NCI-H446 (cell line): Measurements from ENCODE around the gene RNF182.
"Not testable (repeated sequence)": the region's sequence is repeated elsewhere in the genome, so short reads cannot be mapped to it uniquely, and the experiment has no call there.

Source experiments
- DNase-seq, 2 experiments: peaks; one replicate each; lab custom pipeline; 2025; lab: John Stamatoyannopoulos, UW

RNF182 gene, protein sequence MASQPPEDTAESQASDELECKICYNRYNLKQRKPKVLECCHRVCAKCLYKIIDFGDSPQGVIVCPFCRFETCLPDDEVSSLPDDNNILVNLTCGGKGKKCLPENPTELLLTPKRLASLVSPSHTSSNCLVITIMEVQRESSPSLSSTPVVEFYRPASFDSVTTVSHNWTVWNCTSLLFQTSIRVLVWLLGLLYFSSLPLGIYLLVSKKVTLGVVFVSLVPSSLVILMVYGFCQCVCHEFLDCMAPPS

DNA sequence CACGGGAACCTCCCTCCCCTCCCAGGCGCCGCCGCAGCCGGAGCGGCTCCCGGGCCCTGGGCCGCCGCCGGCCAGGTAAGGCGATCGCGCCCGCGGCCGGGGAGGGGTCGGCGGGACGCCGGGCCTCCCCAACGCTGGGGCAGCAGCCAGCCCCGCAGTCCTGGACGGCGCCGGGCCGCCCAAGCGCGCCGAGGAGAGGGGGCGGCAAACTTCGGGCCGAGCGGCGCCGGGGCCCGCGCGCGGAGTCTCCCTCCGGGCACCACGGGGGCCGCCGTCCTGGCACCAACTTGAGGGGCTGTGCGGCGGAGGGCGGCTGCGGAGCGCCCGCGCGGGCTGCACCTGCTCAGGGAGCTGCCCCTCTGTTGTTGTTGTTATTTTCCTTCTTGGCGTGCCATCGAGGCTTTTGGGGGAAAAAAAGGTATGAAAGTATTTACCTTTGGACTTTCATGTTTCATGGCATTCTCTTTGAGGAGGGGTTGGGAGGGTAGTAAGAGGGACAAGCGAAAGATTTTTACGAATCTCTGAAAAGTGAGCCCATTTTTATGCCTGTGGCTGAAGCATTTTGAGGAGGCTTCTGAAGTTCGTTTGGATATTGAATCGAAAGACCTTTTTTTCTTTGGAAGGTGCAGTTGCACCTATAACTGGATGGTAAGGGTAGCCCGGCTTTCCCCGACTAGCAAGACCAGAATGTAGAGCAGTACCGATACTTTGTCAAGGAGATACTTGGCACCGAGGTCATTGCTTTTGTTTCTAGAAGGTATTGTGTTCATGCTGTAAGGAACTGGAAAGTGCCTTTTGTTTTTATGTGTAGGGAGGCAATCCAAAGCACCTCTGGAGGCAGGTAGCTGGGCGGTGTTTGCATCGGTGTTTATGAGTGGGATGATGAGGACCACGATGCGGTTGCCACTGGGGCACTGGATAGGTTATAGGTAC, at the start of gene RNF182:
Gene RNF182 (plus strand): TSS at position 4 of the 933 bp plus-strand sequence. CDS start 52,168 bp downstream, outside the sequence.
- DNase-seq = no peak

DNA sequence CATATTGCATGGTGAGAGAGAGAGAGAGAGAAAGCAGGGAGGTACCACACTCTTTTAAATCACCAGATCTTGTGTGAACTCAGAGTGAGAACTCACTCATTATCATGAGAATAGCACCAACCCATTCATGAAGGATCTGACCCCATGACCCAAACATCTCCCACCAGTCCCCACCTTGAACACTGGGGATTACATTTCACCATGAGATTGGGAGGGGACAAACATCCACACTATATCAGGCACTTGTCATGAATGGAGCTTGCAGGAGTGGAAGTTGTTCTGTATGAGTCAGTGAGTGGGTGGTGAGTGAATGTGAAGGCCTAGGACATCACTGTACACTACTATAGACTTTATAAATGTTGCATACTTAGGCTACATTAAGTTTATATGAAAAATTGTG, 47.7 kb upstream of the RNF182 start:
- DNase-seq = no peak

DNA sequence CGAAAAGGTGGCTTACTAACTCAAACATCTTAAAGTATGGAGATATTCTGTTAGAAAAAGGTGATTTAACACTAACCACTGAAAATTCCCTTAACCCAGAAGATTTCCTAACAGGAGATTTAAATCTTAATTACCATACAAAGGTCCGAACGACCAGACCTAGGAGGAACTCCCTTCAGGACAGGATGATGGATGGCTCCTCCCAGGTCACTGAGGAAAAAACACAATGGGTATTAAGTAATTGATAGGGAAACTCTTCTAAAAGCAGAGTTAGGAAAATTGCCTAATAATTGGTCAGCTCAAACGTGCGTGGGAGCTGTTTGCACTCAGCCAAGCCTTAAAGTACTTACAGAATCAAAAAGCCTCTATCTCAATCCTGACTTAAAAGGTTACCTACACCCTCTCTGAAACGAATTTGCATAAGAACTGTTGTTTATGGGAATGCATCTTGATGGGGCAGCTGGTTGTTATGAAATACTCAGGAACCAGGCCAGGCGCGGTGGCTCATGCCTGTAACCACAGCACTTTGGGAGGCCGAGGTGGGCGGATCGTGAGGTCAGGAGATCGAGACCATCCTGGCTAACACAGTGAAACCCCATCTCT, 44.6 kb upstream of the RNF182 start:
- not testable (repeated sequence) for DNase-seq

DNA sequence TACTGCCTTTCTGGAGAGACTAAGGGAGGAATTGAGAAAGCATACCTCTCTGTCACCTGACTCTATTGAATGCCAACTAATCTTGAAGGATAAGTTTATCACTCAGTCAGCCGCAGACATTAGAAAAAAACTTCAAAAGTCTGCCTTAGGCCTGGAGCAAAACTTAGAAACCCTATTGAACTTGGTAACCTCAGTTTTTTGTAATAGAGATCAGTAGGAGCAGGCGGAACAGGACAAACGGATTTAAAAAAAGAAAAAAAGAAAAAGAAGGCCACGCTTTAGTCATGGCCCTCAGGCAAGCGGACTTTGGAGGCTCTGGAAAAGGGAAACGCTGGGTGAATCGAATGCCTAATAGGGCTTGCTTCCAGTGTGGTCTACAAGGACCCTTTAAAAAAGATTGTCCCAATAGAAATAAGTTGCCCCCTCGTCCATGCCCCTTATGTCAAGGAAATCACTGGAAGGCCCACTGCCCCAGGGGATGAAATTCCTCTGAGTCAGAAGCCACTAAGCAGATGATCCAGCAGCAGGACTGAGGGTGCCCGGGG, 43.1 kb upstream of the RNF182 start:
- no peak for DNase-seq

DNA sequence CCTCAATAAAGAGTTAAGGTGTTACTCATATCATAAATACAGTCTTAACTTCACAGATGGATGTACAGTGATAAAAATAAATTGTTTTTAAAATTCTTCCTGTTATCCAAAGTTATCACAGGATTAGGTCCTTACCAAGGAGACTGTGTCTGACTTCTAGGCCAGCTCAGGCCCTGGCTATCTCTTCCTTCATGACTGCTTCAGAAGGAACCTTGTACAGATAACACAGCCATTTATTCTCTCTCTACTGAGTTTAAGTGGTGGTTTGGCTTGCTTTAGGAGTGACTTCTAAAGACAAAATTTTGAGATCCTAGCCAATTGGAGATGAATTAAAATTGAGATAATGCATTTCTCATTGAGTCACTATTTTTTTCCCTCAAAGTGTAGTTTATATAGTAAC, 40.8 kb upstream of the RNF182 start:
- DNase-seq = no peak

DNA sequence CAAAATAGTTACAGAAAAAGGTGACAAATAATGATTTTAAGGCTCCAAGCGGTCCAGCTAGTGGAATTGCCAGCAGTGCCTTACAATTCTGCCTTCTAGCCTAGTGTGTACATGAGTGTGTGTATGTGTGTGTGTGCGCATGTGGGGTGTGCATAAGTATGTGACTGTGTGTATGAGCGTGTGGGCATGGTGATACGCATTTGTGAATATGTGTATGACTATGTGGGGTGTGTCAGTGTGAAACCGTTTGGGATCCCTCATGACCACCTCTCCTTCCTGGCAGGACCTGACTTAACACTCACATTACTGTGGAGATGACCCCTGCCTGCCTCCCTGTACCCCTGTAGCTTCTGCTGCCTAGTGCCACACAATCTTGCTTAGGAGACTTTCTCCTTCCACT, 40.4 kb upstream of the RNF182 start:
- DNase-seq = no peak

DNA sequence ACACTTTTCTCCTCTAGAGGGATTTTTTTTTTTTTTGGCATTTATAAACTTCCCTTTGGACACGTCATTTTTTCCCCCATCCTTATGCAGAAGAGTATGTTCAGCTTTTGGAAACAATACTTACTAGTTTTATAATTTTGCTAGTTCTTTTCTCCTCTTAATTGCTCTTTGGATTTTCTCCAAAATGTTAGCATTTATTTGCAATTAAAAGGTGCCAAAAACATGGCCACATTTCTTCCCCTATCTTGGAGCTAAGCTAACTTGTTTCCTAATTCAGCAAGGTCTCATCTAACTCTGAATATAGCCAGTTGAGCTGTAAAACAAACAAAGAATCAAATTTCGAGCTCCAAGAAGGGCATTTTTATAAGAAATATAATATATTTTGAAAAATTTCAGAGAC, 39.2 kb upstream of the RNF182 start:
- DNase-seq = peak in 1 of 2 experiments; percentile 27

DNA sequence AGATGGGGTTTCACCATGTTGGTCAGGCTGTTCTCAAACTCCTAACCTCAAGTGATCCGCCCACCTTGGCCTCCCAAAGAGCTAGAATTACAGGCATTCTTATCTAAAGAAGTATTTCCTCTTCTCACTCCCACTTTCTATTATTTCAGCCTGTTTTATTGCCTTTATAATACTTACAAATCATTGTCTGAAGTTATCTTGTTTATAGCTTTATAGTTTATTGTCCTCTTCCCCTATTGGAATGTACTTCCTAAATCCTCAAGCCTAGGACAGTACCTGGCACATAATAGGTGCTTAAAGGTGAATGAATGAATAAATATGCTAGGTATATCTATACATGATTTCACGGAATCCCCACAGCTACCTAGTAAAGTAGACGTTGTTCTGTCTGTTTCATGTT, 37.8 kb upstream of the RNF182 start:
- DNase-seq = no peak

DNA sequence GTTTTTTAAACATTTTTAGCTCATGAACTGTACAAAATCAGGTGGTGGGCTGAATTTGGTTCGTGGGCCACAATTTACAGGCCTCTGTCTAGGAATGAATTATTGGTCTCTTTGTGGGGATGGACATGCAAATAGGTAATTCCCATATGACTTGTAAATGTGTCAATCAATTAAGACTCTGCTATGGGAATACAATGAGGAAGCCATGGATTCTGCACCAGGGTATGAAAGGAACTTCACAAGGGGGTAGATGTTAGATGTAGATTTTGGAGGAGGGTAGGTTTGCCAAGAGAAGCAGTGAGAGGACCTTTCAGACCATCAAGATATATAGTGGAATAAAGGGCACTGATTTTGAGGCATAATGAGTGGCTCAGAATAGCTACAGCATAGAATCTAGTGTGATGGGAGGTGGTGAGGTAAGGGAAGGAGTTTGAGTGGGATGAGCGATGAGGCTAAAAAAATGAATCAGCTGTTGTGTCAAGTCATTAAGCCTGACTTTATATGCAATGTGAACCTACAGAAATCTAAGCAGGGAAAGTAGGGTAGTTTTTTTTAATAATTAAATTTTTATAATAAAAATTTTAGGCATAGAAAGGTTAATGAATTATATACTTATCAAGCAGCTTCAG, 32.6 kb upstream of the RNF182 start:
- DNase-seq = no peak

DNA sequence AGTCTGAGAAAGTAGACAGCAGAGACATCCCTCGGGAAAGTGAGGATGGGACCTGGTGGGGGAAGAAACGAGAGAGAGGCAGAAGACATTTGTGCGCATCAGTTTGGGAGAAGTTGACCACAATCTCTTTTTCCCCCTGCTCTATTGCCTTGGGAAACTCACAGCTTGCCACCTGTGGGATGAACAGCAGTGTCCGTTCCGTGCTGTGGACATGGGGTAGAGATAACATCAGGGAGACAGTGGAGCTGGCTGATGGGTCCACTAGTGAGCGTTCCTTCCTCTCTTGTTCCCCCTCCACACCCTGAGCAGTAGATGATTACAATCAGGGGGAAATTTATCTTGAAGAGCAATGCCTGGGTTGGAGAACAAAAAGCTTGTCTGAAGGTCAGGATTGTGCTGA, 21.8 kb upstream of the RNF182 start:
- DNase-seq = no peak

DNA sequence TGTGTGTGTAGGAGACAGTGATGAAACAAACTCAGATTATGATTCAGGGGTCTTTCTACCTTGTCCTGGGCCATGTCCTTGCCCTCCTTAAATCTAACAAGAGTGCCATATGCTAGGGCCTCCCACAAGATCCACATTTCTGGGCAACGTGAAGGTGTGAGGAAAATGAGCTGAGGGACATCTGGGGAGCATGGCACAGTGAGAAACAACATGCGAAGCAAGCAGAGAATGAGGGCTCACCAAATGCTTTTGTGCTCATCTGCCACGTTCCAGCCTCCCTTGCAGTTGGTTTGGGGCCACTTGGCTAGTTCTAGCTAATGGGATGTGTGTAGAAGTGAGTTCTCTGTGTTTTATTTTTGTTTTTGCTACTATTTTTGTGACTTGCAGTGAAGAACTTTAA, 21.4 kb upstream of the RNF182 start:
- no peak for DNase-seq

DNA sequence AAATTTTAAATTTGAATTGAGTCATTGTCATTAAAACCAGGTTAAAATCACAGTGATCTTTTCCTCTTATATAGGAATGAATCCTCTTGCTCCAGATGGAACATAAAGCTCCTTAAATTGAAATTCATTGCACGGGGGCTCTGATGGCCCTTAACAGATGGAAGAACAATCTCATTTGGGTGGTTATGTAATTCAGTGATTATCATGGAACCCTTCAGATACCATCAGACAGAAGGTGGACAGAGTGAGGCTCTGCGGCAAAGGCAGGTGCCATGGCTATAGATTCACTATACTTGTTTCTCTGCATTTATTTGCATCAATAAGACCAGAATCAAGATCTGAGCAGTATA, 17.8 kb upstream of the RNF182 start:
- DNase-seq = no peak

DNA sequence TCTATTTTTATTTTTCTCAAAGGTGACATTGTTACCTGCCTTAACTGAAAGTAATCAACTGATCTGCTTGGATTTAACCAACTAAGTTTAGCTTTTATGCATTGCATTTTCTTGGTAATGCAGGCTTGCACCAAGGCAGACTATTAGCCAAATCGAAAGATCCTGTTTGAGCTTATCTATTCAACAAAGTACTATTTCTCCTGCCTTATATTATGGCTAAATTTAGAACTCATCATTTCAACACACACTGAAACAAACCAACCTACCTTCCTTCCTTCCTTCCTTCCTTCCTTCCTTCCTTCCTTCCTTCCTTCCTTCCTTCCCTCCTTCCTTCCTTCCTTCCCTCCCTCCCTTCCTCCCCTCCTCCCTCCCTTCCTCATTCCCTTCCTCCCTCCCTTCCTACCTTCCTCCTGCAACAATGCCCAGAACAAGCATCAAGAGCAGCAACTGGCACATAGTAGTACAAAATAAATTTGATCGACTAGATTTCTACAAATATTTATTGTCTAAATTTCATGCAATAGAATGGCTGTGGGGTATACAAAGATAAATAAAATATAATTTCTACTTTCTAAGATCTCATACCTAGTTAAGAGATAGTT, 17.0 kb upstream of the RNF182 start:
- no peak for DNase-seq

DNA sequence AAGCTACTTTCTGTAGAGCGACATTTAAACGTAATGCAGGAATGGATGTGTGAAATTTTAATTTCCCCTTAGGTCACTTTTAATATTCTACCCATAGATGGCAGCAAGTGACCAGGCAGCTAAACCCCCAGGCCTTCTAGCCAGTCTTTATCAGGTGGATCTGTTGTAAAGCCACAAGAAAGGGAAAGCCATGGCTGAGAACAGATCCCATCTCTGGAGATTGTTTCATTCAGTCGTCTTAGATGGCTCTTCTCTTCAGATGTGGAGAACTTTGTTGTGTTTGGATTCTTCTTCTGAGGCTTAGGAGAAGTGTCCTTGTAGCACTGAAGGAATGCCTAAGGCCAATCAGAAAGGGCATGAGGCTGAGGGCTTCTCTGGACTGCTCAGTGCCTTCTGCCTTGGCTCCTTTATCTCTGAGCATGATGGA, 15.8 kb upstream of the RNF182 start:
- peak; percentile 75 to 86 for DNase-seq

DNA sequence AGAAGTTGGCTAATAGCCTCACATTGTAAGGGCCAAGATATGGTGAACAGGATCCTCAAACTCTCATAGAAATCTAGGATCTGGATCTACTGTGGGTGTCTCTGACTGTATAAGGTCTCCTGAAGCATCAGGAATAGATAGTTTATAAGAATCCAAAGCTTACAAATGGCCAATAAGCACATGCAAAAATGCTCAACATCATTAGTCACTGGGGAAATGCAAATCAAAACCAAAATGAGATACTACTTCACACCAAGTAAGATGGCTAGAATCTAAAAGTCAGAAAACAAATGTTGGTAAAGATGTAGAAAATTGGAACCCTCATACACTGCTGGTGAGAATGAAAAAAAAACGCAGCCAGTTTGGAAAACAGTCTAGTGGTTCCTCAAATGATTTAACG, 14.3 kb upstream of the RNF182 start:
- DNase-seq = no peak

DNA sequence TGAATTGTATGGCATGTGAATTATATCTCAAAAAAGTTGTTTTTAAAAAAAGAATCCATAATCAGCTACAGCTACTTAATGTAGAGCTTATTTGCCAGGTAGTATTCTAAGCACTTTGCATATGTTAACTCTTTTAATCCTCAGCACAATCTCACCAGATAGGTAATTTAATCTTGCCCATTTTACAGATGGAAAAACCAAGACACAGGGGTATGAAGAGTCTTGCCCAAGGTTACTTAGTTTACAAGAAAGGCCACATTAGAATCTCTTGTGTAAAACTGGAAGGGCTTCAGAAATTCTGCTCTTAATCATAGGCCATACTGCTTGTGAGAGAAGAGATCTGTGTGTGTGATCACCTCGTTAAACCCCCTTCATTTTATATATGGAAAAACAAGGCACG, 13.4 kb upstream of the RNF182 start:
- DNase-seq = no peak

DNA sequence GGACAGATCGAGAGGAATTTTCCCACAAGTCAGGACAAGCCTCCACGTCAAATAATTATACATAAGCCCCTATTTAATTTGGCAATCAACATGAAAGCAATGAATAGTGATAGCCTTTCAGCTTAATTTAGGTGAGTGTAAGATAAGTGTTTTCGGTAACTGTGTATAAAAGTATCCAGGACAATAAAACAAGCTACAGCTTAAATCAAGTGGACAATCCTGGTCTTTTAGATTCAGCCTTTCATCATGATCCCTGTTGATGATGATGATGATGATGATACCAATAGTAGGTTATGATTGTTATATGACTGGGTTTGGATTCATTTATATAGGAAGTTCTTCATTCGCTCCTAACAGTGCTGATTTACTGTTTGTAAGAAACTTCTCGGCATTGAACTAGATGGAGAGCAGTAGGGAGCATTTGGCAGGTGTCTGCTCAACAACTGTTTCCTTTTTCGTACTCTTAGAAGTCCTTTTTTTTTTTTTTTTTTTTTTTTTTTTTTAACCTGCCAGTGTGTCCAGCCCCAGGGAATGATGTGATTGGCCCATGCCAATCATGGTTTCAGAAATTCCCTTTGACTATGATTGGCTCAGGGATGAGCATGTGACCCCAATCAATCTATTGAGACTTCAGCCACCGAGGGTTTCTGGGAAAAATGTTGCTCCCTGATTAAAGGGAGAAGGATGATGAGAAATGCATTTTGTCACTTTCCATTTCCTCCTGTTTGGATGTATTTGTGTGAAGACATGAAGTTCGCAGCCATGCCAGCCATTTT, 11.3 kb upstream of the RNF182 start:
- DNase-seq = peak; percentile 83 to 84

DNA sequence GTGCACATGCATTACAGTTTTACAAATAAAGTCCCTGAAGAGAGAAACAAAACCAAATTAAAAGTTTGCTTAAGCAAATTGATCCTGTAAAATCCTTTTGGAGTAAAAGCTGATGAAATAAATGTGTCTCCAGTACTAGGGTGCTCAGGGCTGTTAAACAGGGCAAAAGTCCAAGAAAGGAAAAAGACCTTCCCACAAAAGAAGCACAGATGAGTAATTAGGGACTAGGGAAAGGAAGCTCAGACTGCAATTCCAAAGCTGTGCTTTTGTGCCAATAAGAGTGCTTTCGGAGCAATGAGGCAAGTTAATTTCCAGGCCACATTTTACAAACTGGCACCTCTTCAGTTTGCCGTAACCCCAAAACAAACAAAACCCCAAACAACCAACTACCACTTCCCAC, 10.4 kb upstream of the RNF182 start:
- DNase-seq = peak; percentile 66 to 88

DNA sequence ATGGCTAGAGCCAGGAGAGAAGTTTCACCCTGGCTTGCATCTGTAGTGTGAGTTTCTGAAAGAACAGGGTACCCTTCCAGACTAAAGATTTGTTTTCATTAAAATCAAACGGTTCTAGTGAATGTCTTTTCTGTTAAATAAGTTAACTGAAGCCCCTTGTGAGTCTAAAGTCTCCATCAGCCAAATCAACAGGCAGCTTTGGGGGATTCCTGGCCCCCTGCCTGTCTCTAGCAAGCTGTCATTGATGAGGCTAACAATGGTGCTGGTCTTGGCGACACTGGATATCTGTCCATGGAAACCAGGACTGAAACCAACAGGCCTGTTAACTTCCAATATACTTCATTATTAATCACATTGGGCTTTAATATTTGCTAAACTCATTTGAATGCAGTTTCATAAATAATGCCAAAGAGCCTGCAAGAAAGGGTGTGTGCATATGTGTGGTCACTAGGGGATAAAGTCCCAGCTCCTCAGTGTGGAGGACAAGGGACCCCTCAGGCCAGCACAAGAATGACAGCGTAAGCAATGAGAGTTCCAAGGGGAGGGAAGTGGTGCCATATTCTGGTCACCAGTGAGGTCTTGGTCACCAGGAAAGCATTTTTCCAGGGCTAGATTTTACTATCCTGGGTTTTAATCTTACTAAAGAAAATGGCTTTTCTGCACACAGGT, 9.1 kb upstream of the RNF182 start:
- no peak for DNase-seq

DNA sequence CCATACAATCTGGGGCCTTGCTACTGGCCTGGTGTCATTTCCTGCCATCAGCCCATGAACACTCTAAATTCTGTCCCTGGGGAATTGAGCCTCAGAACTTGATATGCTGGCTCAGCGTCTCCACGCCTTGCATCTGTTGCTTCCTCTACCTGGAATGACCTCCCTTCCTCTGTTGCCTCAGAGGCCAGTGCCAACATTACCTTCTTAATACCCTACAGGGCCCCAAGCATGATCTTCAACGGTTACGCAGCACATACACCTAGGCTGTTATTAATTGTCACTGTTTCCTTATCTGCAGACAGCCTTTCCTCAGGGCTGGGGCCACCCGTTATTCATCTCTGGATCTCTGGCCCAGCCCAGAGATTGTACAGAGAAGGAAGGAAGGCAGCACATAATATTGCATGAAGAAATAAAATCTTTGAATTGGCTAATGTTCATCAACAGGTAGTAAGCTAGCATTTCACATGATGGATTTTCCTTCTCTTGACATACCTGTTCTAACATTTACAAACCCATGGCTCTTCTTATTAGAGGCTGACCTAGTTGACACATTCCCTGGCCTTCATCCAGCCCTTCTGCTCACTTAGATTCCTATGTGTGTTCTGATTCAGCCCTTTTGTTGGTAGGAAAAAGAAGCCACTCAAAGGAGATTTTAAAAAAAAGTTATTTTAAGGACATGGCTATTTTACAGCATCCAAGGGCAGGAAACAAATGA, 8.4 kb upstream of the RNF182 start:
- DNase-seq = peak in 1 of 2 experiments; percentile 68
